IMR-90 (cell line): Measurements from ENCODE around the gene LRRC36. TPM values are rescaled to one million over a fixed set of nuclear protein-coding genes. Genes with fewer than 3 reads are reported as not detected.

Source experiments
- ATAC-seq: fragments of 200-7000 bp; cut with Tn5 transposase; 2 replicates; pipeline ENCODE4 v1.9.1; 2020; ENCODE audit warnings: low read depth, mild to moderate bottlenecking, moderate library complexity
- BruUV-seq: library from RNA; stranded (reverse); fragments of 400-500 nt; replicated peaks from 2 replicates; lab custom pipeline; 2021; lab: Mats Ljungman, UMichigan
- CTCF ChIA-PET: fragments of 300-600 bp; formaldehyde crosslinking; extraction: SDS; loops from one replicate; lab custom pipeline; 2021; ENCODE audit warnings: antibody characterized with exemption; lab: Yijun Ruan, JAX
- POLR2A ChIA-PET: fragments of 300-600 bp; sonication (Branson Sonifier 250); formaldehyde crosslinking; loops from one replicate; lab custom pipeline; 2022; ENCODE audit warnings: antibody characterized with exemption; ENCODE audit not compliant: unreplicated experiment; lab: Charles Lee
- DNase-seq: peaks from one replicate; pipeline ENCODE4 v3.0.0; 2013
- H2AFZ ChIP-seq: replicated peaks from 2 replicates; pipeline ENCODE3; 2013; ENCODE audit warnings: low read length, mild to moderate bottlenecking; ENCODE audit not compliant: poor library complexity
- H2AK5ac ChIP-seq: 2 replicates; pipeline ENCODE4 v1.6.1; 2013; ENCODE audit warnings: low read depth, low read length, inconsistent platforms
- H2AK9ac ChIP-seq: replicated peaks from 2 replicates; pipeline ENCODE3; 2013; ENCODE audit warnings: mild to moderate bottlenecking, low read depth, low read length, moderate library complexity; ENCODE audit not compliant: poor library complexity
- H2BK120ac ChIP-seq: 2 replicates; pipeline ENCODE4 v1.6.1; 2013; ENCODE audit warnings: low read depth, low read length, inconsistent platforms
- H2BK15ac ChIP-seq: 3 replicates; pipeline ENCODE4 v1.6.1; 2013; ENCODE audit warnings: low read depth, low read length, inconsistent platforms
- H2BK20ac ChIP-seq: 2 replicates; pipeline ENCODE4 v1.6.1; 2013; ENCODE audit warnings: low read depth, mild to moderate bottlenecking, inconsistent platforms, low read length, moderate library complexity
- H2BK5ac ChIP-seq: 2 replicates; pipeline ENCODE4 v1.6.1; 2013; ENCODE audit warnings: mild to moderate bottlenecking, low read depth, low read length, inconsistent platforms; ENCODE audit not compliant: poor library complexity, severe bottlenecking
- H3K14ac ChIP-seq: replicated peaks from 2 replicates; pipeline ENCODE4 v1.6.1; 2013; ENCODE audit warnings: low read depth, low read length, inconsistent platforms
- H3K18ac ChIP-seq: 2 replicates; pipeline ENCODE4 v1.6.1; 2013; ENCODE audit warnings: low read depth, low read length, control low read depth
- H3K23ac ChIP-seq: 2 replicates; pipeline ENCODE4 v1.6.1; 2013; ENCODE audit warnings: low read depth, low read length, inconsistent platforms
- H3K27ac ChIP-seq: 2 replicates; pipeline ENCODE4 v1.5.1; 2013; ENCODE audit warnings: mild to moderate bottlenecking, control low read depth, low read length; ENCODE audit not compliant: insufficient read depth
- H3K27me3 ChIP-seq: 2 replicates; pipeline ENCODE4 v1.6.1; 2013; ENCODE audit warnings: low read length; ENCODE audit not compliant: control insufficient read depth, insufficient read depth
- H3K36me3 ChIP-seq: 2 replicates; pipeline ENCODE4 v1.6.1; 2013; ENCODE audit warnings: low read length, mixed read lengths; ENCODE audit not compliant: control insufficient read depth, insufficient read depth
- H3K4ac ChIP-seq: 2 replicates; pipeline ENCODE4 v1.6.1; 2013; ENCODE audit warnings: low read depth, low read length, inconsistent platforms
- H3K4me1 ChIP-seq: 2 replicates; pipeline ENCODE4 v1.6.1; 2013; ENCODE audit warnings: low read length, mixed read lengths; ENCODE audit not compliant: control insufficient read depth, insufficient read depth
- H3K4me2 ChIP-seq: 2 replicates; pipeline ENCODE4 v1.6.1; 2013; ENCODE audit warnings: low read depth, mild to moderate bottlenecking, control low read depth, low read length, moderate library complexity
- H3K4me3 ChIP-seq: 2 replicates; pipeline ENCODE4 v1.5.1; 2013; ENCODE audit warnings: low read depth, mild to moderate bottlenecking, control low read depth, low read length, moderate library complexity; ENCODE audit not compliant: insufficient read depth
- H3K56ac ChIP-seq: 2 replicates; pipeline ENCODE4 v1.6.1; 2013; ENCODE audit warnings: low read length, inconsistent platforms; ENCODE audit not compliant: insufficient read depth; ENCODE audit errors: extremely low read depth
- H3K79me1 ChIP-seq, 2 experiments: 2 replicates each; pipeline ENCODE4 v1.6.1; 2013; ENCODE audit warnings: low read length in 2 of 2, inconsistent platforms in 1 of 2, low read depth in 1 of 2
- H3K9ac ChIP-seq: 2 replicates; pipeline ENCODE4 v1.6.1; 2013; ENCODE audit warnings: low read depth, low read length, control low read depth
- H3K9me1 ChIP-seq: 2 replicates; pipeline ENCODE4 v1.6.1; 2013; ENCODE audit warnings: low read length, inconsistent platforms; ENCODE audit not compliant: insufficient read depth
- H3K9me3 ChIP-seq: 2 replicates; pipeline ENCODE4 v1.6.1; 2013; ENCODE audit warnings: low read length; ENCODE audit not compliant: control insufficient read depth, insufficient read depth
- H4K20me1 ChIP-seq: 2 replicates; pipeline ENCODE4 v1.6.1; 2013; ENCODE audit warnings: low read length, inconsistent platforms; ENCODE audit not compliant: insufficient read depth
- H4K5ac ChIP-seq: 2 replicates; pipeline ENCODE4 v1.6.1; 2013; ENCODE audit warnings: mild to moderate bottlenecking, low read depth, low read length, control low read depth
- H4K8ac ChIP-seq, 2 experiments: 2 replicates each; pipeline ENCODE4 v1.6.1; 2013; ENCODE audit warnings: low read depth in 2 of 2, low read length in 2 of 2, control low read depth in 1 of 2, inconsistent platforms in 1 of 2
- H4K91ac ChIP-seq: 2 replicates; pipeline ENCODE4 v1.6.1; 2013; ENCODE audit warnings: low read depth, low read length, inconsistent platforms; ENCODE audit not compliant: insufficient read depth
- BHLHE40 ChIP-seq: fragments of 150-350 bp; IDR thresholded peaks from 2 replicates; pipeline ENCODE4 v1.6.1; 2016; ENCODE audit warnings: mild to moderate bottlenecking, low read depth, low read length
- CEBPB ChIP-seq: IDR thresholded peaks from 2 replicates; pipeline ENCODE4 v1.6.1; 2012; ENCODE audit warnings: low read depth, low read length, improper control_type of control experiment
- CHD1 ChIP-seq: IDR thresholded peaks from 2 replicates; pipeline ENCODE4 v1.6.1; 2012; ENCODE audit warnings: low read depth, low read length, improper control_type of control experiment
- CTCF ChIP-seq: conservative IDR thresholded peaks from 2 replicates; pipeline ENCODE4 v1.5.1; 2012; ENCODE audit warnings: mild to moderate bottlenecking, low read depth, low read length, improper control_type of control experiment
- ELK1 ChIP-seq: fragments of 150-350 bp; IDR thresholded peaks from 2 replicates; pipeline ENCODE4 v1.6.1; 2016; ENCODE audit warnings: low read depth, mild to moderate bottlenecking, low read length, moderate library complexity, borderline replicate concordance
- FOS ChIP-seq: fragments of 150-350 bp; IDR thresholded peaks from 2 replicates; pipeline ENCODE4 v1.6.1; 2016; ENCODE audit warnings: low read depth, low read length
- MAFK ChIP-seq: IDR thresholded peaks from 2 replicates; pipeline ENCODE4 v1.6.1; 2012; ENCODE audit warnings: low read depth, low read length, improper control_type of control experiment
- MAZ ChIP-seq: IDR thresholded peaks from 2 replicates; pipeline ENCODE4 v1.6.1; 2012; ENCODE audit warnings: low read depth, mild to moderate bottlenecking, low read length, improper control_type of control experiment, moderate library complexity, borderline replicate concordance
- MXI1 ChIP-seq: IDR thresholded peaks from 2 replicates; pipeline ENCODE4 v1.6.1; 2012; ENCODE audit warnings: low read depth, mild to moderate bottlenecking, low read length, moderate library complexity, borderline replicate concordance
- NFE2L2 ChIP-seq: fragments of 150-350 bp; IDR thresholded peaks from 2 replicates; pipeline ENCODE4 v1.6.1; 2016; ENCODE audit warnings: low read depth, mild to moderate bottlenecking, low read length
- POLR2A ChIP-seq: IDR thresholded peaks from 2 replicates; pipeline ENCODE4 v1.6.1; 2012; ENCODE audit warnings: mild to moderate bottlenecking, low read depth, low read length
- RAD21 ChIP-seq: IDR thresholded peaks from 2 replicates; pipeline ENCODE4 v1.6.1; 2012; ENCODE audit warnings: low read length, improper control_type of control experiment
- RCOR1 ChIP-seq: IDR thresholded peaks from 2 replicates; pipeline ENCODE4 v1.6.1; 2012; ENCODE audit warnings: mild to moderate bottlenecking, low read length, improper control_type of control experiment; ENCODE audit not compliant: insufficient replicate concordance
- RFX5 ChIP-seq: IDR thresholded peaks from 2 replicates; pipeline ENCODE4 v1.8.0; 2012; ENCODE audit warnings: low read depth, mild to moderate bottlenecking, low read length, moderate library complexity
- SMC3 ChIP-seq: fragments of 150-350 bp; IDR thresholded peaks from 2 replicates; pipeline ENCODE4 v1.6.1; 2016; ENCODE audit warnings: low read depth, mild to moderate bottlenecking, antibody characterized with exemption, low read length, moderate library complexity
- USF2 ChIP-seq: fragments of 150-350 bp; IDR thresholded peaks from 2 replicates; pipeline ENCODE4 v1.6.1; 2017; ENCODE audit warnings: mild to moderate bottlenecking, antibody characterized with exemption, low read length, low read depth
- WGBS, 2 experiments: methylation state at CpG; one replicate each; pipeline versions ENCODE4 v1.1.5 to v1.1.7; 2013; ENCODE audit warnings: missing lambda C conversion rate in 2 of 2; ENCODE audit not compliant: insufficient read length in 1 of 2; ENCODE audit errors: extremely low coverage in 2 of 2; 5-methylcytosine and 5-hydroxymethylcytosine counted together
- dilution Hi-C: fragments of 300-500 bp; cut with HindIII; formaldehyde crosslinking; loops from one replicate; pipeline ENCODE4 v1.14.3; 2018; ENCODE audit warnings: low sequenced_read_pairs; ENCODE audit not compliant: unreplicated experiment
- in situ Hi-C: fragments of 300-500 bp; cut with MboI; formaldehyde crosslinking; loops from 3 replicates; pipeline ENCODE4 v1.14.3; 2019; ENCODE audit warnings: low sequenced_read_pairs, inconsistent platforms, mixed read lengths
- intact Hi-C: fragments of 100-400 bp; cut with micrococcal nuclease; formaldehyde crosslinking; loops from 2 replicates; pipeline ENCODE4 v1.10.0; 2022
- polyA plus RNA-seq, 3 experiments: library from polyadenylated mRNA; depleted of rRNA; stranded (reverse); fragments of >200 nt; gene quantifications; 2 replicates each; pipeline ENCODE4 v1.2.3, GENCODE V29; 2012; ENCODE audit warnings: low replicate concordance in 1 of 3
- total RNA-seq: library from RNA; depleted of rRNA; stranded (reverse); fragments of >200 nt; gene quantifications from 2 replicates; pipeline ENCODE4 v1.2.3, GENCODE V29; 2012

LRRC36 gene
- total and polyA plus RNA-seq, 2 of the 4 experiments (the other 2 are of a cell fraction) = 0.18 to 0.29 TPM

GRCh38 chr16:67296420-67296819 lies 30.2 kb upstream of the LRRC36 start:
- POLR2A ChIA-PET = interaction anchor here (1.1 kb wide), 1 partner anchor 15 kb away, joined by 3 read pairs; no protein-coding TSS in a partner anchor
- H2AK9ac ChIP-seq = peak overlapping the region; percentile 70
- BruUV-seq = no TSS peak
- H3K9me3 ChIP-seq = no peaks in the 10 kb centered on the region
- no peak overlapping the region for H3K14ac ChIP-seq
- intact Hi-C loops (no loop called here), in situ Hi-C loops (no loop called here), dilution Hi-C loops (no loop called here)
- H2BK20ac ChIP-seq = peak overlapping the region; percentile 85; the same call in 1 of the 2 replicates
- DNase-seq (peak; percentile 92), ATAC-seq (peak; percentile 75)
- H3K27me3 ChIP-seq = no peaks in the 10 kb centered on the region
- peak overlapping the region; percentile 61 for H3K4ac ChIP-seq
- H2BK5ac ChIP-seq = peak overlapping the region; percentile 57
- H3K4me3 ChIP-seq = no peak overlapping the region
- no peak overlapping the region for H3K4me2 ChIP-seq
- WGBS, 2 experiments = no CpG with 5 or more reads among the region's 3 CpGs
- H2BK120ac ChIP-seq = peak overlapping the region; percentile 77
- H2AFZ ChIP-seq = peak overlapping the region; percentile 28
- H2AK5ac ChIP-seq = peak overlapping the region; percentile 80
- no peak overlapping the region; the same call in 1 of the 2 replicates for H3K18ac ChIP-seq
- no peak overlapping the region for H3K9ac ChIP-seq
- TF ChIP-seq MXI1 = no peak
- TF ChIP-seq CTCF = no peak
- TF ChIP-seq BHLHE40 = no peak
- no peak for TF ChIP-seq NFE2L2
- no peak for TF ChIP-seq CHD1
- TF ChIP-seq RCOR1 = peak; percentile 20
- no peak for TF ChIP-seq POLR2A
- no peak for TF ChIP-seq SMC3
- TF ChIP-seq FOS = peak; percentile 56
- TF ChIP-seq ELK1 = no peak
- TF ChIP-seq RAD21 = no peak; the same call in 1 of the 2 replicates
- TF ChIP-seq USF2 = no peak
- no peak for TF ChIP-seq MAFK
- TF ChIP-seq CEBPB = no peak
- TF ChIP-seq MAZ = peak; percentile 50; the same call in 1 of the 2 replicates
- no peak; the same call in 1 of the 2 replicates for TF ChIP-seq RFX5
- H2BK15ac ChIP-seq = peak overlapping the region; percentile 58; the same call in 2 of the 3 replicates
- H3K9me1 ChIP-seq = peaks cover 16% of the 10 kb centered on the region
- peak overlapping the region; percentile 76 for H4K91ac ChIP-seq
- no peaks in the 10 kb centered on the region; the same call in 1 of the 2 replicates for H4K20me1 ChIP-seq
- H3K23ac ChIP-seq = peak overlapping the region; percentile 6; the same call in 1 of the 2 replicates
- no peaks in the 10 kb centered on the region for H3K36me3 ChIP-seq
- H4K8ac ChIP-seq = peak overlapping the region in 1 of 2 experiments; percentile 62; a peak in 1 of 4 replicates
- H3K56ac ChIP-seq = no peak overlapping the region
- peaks cover 28% of the 10 kb centered on the region for H3K4me1 ChIP-seq
- no peak overlapping the region; the same call in 1 of the 2 replicates for H4K5ac ChIP-seq
- H3K27ac ChIP-seq = 0 out of 2 replicates have a peak overlapping the region, but pooled peaks have one; percentile 1
- CTCF ChIA-PET = interaction anchor here (0.5 kb wide), 1 partner anchor 197 kb away, joined by 3 read pairs; no protein-coding TSS in a partner anchor
- H3K79me1 ChIP-seq = no peaks in the 10 kb centered on the region
